NCI-H69 (cell line): ENCODE data around the gene LRP11.
A peak's percentile ranks its signal among the peaks of the same experiment; 100 is the strongest.
"Not testable (repeated sequence)": the region's sequence is repeated elsewhere in the genome, so short reads cannot be mapped to it uniquely, and the experiment has no call there.

Experiments
- DNase-seq: peaks from one replicate; lab custom pipeline; 2025; lab: John Stamatoyannopoulos, UW

LRP11 gene

DNA sequence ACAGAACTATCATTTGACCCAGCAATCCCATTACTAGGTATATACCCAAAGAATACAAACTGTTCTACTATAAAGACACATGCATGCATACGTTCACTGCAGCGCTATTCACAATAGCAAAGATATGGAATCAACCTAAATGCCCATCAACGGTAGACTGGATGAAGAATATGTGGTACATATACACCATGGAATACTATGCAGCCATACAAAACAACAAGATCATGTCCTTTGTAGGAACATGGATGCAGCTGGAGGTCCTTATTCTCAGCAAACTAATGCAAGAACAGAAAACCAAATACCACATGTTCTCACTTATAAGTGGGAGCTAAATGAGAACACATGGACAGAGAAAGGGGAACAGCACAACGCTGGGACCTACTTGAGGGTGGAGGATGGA is 15.8 kb downstream of the LRP11 start:
- not testable (repeated sequence) for DNase-seq

DNA sequence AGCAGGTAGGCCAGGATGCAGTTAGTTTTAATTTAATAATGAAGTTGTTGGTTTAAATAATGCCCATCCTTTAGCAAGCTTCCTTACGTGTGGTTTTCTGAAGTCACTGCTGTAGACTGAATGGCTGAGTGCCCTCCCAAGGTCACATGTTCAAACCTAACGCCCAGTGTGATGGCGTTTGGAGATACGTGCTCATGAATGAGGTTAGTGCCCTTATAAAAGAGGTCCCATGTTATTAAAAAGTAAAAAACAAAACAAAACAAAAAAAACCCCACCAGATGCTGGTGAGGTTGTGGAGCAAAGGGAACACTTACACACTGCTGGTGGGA is 16.3 kb downstream of the LRP11 start:
- peak; percentile 62 for DNase-seq

DNA sequence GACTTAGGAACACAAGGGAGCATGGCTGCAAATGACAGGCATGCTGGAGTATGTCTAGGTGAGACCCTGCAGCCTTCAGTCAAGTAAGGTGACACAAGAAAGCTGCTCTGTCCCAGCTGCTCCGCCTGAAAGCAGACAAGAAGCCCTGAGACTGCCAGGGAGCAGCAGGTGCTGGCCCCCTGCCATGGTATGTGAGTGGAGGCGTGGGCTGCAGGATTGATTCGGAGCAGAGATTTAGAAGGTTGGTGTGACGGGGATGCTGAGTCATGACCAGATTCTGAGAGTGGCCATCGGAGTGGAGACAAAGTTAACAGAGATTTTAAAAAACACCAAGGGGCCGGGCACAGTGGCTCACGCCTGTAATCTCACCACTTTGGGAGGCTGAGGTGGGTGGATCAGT is 17.8 kb downstream of the LRP11 start:
- peak; percentile 69 for DNase-seq

DNA sequence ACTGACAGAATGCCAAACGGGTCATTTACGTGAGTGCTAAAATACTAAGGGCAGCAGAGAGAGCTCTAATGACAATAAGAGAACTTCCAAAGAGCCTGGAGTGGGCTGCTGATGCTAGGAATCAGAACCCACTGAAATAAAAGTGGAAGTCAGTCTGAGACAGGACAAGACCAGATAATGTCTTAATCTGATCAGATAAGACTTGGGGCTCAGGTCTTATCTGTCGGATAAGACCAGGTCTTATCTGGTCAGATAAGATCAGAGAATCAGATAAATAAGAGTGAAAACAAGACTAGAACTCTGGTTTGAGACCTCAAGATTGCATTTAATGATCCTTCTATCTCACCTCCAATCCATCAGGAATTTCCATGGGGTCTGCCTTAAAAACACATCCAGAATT is 18.6 kb downstream of the LRP11 start:
- no peak for DNase-seq

DNA sequence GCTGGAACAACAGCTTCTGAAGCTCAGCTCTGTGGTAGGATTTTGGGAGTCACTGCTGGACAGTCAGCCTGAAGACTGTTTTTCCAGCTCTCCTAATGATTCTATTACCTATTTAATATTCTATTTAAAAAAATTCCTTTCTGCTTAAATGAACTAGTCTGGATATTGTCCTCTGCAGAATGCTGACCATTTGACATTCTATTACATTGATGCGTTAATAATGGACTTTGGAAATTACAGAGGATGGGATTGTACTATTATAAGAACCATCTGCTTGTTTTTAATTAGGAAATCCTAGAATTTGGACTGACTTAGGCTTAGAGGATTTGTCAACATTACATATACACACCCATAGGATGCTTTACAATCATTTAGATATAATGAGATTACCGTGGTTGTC is 19.7 kb downstream of the LRP11 start:
- DNase-seq = no peak

DNA sequence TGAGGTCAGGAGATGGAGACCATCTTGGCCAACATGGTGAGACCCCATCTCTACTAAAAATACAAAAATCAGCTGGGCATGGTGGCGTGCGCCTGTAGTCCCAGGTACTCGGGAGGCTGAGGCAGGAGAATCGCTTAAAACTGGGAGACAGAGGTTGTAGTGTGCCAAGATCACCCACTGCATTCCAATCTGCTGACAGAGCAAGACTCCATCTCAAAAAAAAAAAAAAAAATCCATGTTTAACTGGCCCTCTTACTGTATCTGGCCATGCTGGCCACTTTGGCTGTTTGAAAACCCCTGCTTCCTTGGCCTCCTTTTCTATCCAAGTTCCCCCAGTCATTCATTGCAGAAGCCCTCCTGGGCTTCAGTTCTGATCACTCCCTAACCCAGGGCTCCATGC is 20.1 kb downstream of the LRP11 start:
- DNase-seq = not testable (repeated sequence)

DNA sequence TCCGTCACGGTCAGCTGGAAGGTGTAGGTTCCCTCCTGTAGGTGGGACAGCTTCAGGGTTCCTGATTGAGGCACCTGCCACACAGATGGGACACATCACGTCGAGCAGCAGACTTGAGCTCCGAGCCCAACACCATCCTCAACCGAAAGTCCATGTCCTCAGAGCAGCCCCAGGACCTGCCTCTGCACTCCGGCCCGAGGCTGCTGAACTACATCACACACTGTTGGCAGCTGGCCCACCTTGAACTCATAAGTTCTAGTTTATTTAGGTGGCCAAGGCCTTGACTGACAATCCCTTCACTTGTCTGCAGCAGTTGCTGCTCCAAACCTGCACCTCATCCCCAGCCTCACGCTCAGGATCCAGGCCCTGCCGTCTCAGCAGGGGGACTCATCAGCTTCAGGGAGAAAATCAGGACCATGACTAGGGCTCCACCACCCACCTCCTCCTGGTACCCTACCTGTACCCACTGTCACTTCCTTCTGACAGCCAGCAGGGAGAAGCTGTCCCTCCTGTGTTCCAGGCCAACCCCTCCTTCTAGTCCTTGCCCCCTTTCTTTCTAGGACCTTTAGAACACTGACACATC is 21.0 kb downstream of the LRP11 start:
- no peak for DNase-seq

DNA sequence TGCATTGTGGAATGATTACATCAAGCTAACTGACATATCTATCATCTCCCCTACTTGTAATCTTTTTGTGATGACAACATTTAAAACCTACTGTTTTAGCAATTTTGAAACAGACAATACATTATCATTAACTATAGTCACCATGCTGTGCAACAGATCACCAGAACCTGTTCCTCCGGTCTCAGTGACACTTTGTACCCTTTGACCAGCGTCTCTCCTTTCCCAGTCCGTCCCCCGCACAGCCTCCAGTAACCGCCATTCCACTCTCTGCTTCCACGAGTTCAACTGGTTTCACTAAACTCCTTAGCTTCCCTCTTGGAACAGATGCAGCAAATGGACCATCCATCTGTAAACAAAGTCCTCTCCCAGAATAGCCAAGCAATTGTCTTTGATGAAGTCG is 21.8 kb downstream of the LRP11 start:
- no peak for DNase-seq

DNA sequence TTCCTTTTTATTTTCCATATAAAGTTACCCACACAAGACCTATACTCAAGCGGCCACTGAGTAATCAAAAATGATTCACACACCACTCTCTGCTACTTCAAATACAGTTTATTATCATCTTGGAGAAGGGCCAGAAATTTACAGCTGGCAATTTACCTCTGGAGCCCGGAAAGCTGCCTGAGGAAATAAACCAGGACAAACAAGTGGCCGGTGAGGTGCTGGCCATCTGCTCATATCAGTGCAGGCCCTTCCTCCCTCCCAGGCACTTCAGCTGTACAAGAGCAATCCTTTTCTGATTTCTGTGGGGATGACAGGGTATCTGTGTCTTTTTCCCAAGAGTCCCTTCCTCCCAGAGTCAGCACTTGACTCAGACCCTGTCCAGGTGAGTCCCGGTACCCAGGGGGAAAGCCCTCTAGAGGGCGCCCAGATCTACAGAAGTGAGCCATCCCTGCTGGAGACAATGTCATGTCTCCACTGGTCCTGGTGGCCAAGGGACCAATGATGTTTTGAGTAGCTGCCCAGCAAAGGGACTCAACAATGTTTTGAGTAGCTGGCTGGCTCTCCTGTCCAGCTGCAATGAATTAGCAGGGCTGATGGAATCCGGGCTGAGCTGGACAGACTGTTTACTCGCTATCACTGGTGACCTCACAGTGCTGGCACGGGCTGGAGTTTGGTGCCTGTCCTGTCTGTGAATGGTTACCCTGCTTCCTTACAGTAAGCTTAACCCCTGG is 23.6 kb downstream of the LRP11 start:
- DNase-seq = peak; percentile 98

DNA sequence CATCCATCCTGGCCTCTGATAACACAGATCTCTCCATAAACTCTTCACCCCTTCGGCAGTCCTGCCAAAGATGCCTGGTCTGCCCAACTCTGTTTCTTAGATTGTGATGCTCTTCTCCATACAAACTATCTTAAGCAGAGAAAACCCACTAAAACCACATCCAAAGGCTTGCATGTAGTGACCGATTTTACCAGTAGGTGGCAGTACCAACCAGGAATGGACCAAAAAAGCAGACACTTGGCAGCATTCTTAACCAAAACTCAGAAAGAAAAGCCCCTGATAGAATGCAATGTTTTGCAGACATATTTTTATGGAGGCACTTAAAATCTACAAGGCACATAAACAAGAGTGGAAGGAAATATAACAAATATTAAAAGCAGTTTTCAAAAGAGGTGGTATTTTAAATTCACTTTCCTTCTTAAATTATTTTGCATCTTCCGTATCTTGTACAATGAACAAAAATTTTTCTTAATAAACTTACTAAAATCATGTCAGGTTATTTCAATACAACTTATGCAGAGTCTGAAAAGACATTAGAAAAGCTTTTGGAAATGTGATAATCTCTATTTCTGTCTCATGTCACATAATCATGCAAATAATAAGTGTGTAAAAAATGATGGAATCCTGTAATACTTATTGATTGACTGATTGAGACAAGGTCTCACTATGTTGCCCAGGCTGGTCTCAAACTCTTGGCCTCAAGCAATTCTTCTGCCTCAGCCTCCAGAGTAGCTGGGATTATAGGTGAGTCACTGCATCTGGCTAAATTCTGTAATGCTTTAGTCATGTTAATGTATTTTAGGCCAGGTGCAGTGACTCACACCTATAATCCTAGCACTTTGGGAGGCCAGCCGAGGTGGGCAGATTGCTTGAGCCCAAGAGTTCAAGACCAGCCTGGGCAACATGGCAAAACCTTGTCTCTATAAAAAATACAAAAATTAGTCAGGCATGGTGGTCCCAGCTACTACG is 29.4 kb downstream of the LRP11 start:
- DNase-seq = peak; percentile 67

DNA sequence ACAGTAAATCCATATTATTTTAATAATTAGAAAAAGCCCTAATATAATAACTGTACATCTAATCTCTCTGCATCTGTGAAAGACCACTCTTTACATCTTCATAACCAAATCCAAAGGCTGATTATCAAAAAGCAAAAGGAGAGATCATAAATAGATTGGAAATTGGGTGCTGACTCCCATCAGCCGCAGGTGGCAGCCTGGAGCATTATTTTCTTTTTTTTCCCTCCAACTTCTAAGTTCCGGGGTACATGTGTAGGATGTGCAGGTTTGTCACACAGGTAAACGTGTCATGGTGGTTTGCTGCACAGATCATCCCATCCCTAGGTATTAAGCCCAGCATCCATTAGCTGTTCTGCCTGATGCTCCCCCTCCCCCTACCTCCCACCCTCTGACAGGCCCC is 30.5 kb downstream of the LRP11 start:
- no peak for DNase-seq

DNA sequence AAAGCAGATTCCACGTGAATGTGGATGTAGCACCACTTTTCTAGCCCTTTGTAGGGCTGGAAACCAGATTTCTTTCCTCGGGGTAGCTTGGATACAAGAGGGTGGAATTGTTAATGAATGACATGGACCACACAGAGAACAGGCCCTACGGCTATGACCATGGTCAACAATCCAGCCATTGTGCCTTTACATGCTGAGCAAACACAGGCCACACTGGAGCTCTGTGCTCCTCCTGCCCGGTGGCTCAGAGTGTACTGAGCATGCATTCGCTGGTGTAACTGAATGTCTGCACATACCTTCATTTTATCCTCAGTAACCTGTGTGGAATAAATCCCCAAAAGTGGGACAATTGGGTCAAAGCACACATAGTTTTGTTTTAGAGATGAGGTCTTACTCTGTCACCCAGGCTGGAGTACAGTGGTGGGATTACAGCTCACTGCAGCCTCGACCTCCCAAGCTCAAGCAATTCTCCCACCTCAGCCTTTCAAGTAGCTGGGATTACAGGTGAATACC is 32.8 kb downstream of the LRP11 start:
- peak; percentile 12 for DNase-seq

DNA sequence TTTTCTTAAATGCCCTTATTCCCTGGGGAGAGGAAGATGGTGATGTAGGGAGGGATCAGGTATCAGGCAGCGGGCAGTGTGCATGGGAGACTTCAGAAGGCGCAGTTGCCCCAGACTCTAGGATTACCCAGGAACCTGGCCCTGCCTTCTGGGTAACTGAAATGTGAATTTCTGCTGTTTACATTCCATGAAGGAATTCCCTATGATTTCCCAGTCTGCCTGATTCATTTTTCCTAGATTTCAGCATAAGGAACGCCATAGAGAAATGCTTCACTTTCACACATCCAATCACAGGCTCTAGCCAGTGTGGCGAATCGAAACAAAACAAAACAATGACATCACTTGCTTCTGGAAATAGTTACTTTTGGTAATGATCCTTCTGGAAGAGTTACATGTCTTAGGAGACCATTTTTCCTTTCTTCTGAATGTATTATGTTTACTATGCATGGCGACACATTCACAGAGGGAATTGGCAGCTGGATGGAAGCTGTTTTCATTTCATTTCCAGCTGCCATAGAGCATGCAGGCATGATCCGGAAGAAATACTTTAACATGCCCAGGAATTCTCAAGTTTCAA is 33.3 kb downstream of the LRP11 start:
- DNase-seq = no peak

DNA sequence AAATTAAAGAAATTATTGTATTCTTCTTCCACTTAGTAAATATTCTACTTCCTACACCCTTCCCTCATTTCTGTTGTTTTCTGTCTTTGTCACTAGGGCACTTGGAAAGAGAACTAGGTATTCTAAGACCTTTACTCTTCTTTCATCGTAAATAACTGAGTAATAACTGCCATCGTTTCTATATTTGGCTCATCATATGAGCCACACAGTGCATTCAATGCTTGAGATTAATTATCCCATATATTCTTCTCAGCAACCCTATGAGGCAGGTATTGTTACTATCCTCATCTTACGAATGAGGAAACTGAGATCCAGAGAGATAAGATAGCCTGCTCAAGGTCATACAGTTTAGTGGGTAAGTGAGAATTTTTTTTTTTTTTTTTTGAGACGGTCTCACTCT is 38.9 kb downstream of the LRP11 start:
- DNase-seq = no peak

DNA sequence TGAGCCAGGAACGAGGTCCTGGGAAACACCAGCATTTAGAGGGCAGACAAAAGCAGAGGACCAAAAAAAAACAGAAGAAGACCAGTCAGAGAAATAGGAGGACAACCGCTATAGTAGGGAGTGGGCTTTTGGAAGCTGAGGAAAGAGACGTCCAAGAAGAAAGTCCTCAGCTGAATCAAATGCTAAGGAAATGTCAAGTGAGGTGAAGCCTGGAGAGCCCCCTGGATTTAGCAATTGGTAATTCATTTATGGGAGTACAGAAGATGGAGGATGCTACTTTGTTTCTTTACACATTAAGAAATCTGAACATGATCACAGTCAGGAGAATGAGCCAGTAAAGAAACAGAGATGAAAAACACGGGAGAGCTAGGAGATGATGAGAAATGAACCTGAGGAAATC is 41.1 kb downstream of the LRP11 start:
- DNase-seq = no peak

DNA sequence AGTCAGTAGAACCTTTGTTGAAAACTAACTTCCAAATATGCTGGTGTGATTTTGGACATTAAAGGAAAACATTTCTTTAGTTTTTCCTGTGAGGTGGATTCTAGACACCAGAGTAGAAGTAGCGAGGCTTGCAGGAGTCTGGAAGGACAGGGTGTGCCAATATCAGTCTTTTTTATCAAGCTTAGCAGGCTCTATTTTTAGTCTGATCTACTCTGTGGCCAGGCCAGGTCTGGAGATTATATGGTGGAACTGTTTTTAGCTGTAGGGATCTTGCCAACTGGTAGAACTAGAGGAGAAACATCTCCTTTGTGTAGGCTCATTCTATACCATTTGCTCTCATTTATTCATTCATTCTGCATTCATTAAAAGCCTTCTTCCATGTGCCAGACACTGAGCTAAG is 42.7 kb downstream of the LRP11 start:
- no peak for DNase-seq

DNA sequence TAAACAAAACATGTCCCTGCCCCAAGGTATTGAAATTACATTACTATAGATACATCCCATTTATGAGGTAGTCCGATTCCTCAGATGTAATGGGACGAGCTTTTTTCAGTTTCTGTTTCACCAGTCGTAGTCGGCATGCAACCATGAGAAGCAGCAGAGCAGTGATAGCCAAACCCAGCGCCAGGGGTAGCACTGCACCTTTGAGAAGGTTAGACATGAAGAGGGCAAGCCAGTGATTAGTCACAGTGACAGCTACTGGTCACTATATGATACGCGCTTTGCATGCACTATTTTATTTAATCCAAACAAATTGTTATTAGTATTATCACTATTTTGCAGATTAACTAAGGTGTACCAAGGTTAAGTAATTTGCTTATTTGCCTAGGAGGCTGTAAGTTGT is 43.7 kb downstream of the LRP11 start:
- DNase-seq = no peak

DNA sequence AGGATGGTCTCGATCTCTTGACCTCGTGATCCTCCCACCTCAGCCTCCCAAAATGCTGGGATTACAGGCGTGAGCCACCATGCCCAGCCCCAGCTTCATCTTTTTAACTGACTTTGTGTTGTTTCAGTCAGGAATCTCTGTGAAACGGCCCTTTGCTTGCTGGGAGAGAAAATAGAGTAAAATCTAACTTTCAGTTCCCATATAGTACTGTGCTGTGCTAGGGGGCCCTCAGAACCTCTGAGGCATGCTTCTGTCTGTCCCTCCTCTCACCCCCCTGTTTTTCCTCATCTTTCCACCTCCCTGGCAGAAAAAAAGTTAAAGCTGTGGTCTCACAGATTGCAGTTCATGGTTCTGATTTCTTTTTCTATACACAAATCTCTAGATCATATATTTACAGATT is 48.4 kb downstream of the LRP11 start:
- DNase-seq = no peak

DNA sequence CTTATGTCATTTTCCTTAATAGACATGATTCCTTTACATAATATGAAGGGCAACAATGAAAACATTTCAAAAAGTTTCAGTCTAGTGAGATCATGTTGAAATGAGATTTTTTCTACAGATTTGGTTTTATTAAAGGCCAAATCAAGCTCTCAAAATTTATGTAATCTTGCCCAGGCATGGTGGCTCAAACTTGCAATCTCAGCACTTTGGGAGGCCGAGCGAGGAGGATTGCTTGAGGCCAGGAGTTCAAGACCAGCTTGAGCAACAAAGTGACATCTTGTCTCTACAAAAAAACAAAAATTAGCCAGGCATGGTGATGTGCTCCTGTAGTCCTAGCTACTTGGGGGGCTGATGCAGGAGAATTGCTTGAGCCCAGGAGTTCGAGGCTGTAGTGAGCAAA is 50.8 kb downstream of the LRP11 start:
- DNase-seq = no peak

DNA sequence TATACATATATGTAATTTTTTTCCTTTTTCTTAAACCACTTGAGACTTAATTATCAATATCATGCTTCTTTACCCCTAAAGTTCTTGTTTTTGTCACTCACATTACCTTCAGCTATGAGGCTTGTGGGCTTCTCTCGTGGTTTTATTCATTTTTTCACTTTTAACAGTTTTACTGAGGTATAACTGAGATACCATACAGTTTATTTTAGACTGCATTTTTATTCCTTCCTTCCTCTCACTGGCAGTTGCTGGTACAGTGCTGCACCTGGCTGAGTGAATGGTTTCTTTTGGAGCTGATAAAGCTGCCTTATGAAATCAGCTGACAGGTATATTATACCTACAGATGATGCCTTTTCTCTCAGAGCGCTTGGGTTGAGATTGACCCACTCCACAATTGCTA is 54.4 kb downstream of the LRP11 start:
- DNase-seq = no peak

DNA sequence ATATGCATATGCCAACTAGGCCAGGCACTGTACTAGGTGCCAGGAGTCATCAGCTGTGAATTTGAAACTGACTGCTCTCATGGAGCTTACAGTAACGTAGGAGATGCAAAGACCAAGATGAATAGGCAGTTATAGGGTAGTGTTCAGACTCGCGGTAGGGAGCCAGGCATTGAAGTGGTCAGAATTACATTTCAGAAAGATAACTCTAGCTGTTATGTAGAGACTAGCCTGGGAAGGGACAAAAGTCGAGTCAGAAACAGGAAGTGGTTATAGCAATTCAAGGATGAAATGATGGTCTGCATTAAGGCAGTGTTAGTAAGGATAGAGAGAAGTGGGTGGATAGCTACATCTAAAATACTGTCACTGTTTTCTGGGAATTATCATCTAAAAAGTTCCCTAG is 58.0 kb downstream of the LRP11 start:
- no peak for DNase-seq

DNA sequence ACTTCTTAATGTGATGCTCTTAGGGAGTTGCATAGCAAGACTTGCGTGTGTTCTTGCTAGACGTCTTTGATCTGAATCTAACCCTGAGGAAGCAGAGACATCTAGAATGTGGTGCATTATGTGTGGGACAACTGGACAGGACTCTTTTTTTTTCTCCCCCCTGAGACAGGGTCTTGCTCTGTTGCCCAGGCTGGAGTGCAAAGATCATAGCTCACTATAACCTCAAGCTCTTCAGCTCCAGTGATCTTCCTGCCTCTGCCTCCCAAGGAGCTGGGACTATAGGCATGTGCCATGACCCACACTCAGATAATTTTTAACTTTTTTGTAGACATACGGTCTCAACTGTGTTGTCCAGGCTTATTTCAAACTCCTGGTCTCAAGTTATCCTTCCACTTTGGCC is 80.6 kb downstream of the LRP11 start:
- DNase-seq = no peak

DNA sequence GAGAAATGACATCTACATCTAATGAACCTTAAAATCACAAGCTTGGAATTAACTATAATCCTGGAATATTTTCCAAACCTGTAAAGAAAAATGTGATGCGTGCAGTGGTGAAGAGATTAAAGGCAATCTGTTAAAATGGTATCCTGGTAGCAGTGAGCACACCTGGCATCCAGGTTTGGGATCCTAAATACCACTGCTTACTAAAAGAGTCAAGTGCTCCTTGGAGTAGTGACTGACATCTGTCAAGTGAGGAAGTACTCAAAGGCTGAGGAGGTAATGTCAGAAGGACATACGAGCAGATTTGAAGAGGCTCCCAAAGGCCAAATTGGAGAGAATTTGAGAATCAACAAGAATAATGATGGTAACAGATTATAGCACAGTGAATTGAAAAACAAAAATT is 81.8 kb downstream of the LRP11 start:
- no peak for DNase-seq
